ENCODE measurements around the gene EPB41L4A. TPM values are rescaled to one million over a fixed set of nuclear protein-coding genes. Genes with fewer than 3 reads are reported as not detected.

EPB41L4A gene
- total RNA-seq, 1 donor from 2014 or later, result 2.7 TPM

DNA sequence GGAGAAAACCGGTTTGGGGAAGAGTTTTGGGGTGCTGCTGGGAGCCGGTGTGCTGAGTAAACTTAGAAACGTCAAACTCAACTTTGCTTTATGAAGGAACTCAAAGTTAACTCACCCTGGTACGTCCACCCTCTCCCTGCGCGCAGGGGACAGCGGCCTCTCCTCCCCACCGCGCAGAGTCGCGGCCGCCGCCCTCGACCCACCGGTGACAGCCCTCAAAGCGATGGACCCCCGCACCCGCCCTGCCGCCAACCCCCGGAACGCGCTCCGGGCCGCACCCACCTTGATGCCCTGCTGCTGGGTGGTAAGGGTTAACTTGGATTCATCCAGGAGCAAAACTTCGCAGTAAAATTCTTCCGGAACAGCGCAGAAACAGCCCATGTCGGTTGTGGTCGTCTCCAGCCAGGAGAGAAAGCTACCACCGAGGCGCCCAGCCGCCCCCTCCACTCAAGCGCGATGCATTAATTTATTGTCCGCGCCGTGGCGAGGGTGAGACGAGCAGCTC lies 366 bp downstream of the EPB41L4A start:
- Mint-ChIP-seq H3K4me1 (ENCODE audit: unreplicated experiment) (peaks cover 14% of the 10 kb centered on the region), H3K27ac (ENCODE audit: unreplicated experiment) (no peak overlapping the region), H3K27me3 (ENCODE audit: unreplicated experiment) (peaks cover 37% of the 10 kb centered on the region), H3K9me3 (ENCODE audit: unreplicated experiment) (no peaks in the 10 kb centered on the region), H3K4me3 (ENCODE audit: unreplicated experiment) (peak overlapping the region; percentile 76), H3K36me3 (ENCODE audit: unreplicated experiment) (no peaks in the 10 kb centered on the region)
- TF ChIP-seq CTCF (IDR thresholded peaks at IDR 0.05), result no peak
- DNase-seq (ENCODE audit: extremely low spot score, unreplicated experiment), result no peak

- Mint-ChIP-seq H3K27me3 (ENCODE audit: unreplicated experiment) (peaks cover 31% of the 10 kb centered on the region), H3K36me3 (ENCODE audit: unreplicated experiment) (no peaks in the 10 kb centered on the region), H3K27ac (ENCODE audit: unreplicated experiment) (no peak overlapping the region), H3K9me3 (ENCODE audit: unreplicated experiment) (no peaks in the 10 kb centered on the region), H3K4me3 (ENCODE audit: unreplicated experiment) (peak overlapping the region; percentile 76), H3K4me1 (ENCODE audit: unreplicated experiment) (peaks cover 14% of the 10 kb centered on the region)
- no peak for DNase-seq (ENCODE audit: extremely low spot score, unreplicated experiment)
- TF ChIP-seq CTCF (IDR thresholded peaks at IDR 0.05), result no peak
Observed at GRCh38 chr5:112417931-112418658, 982 bp downstream of the EPB41L4A start.

DNA sequence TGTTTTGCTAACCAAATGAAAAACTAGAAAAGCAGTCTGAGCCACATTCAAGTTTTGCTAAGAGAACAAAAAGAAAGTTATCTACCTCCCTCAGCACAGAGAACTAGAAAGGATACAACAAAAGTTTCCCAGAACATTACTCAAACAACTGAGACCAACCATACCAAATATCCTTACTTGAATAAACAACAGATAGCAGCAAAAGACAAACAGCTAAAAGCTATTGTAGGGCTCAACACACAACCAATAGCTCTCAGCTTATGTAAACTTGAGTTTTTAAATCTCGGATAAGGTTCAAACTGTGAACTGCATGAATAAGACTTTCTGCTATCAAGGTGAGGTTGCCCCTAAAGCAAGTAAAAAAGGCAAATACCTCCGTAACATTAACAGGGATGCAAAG lies 3.5 kb downstream of the EPB41L4A start:
- no peak overlapping the region for H3K27ac Mint-ChIP-seq (ENCODE audit: unreplicated experiment)
- no peak overlapping the region for H3K4me3 Mint-ChIP-seq (ENCODE audit: unreplicated experiment)
- peaks cover 14% of the 10 kb centered on the region for H3K4me1 Mint-ChIP-seq (ENCODE audit: unreplicated experiment)
- no peak for TF ChIP-seq CTCF (IDR thresholded peaks at IDR 0.05)
- peaks cover 14% of the 10 kb centered on the region for H3K27me3 Mint-ChIP-seq (ENCODE audit: unreplicated experiment)
- no peaks in the 10 kb centered on the region for H3K36me3 Mint-ChIP-seq (ENCODE audit: unreplicated experiment)
- no peaks in the 10 kb centered on the region for H3K9me3 Mint-ChIP-seq (ENCODE audit: unreplicated experiment)
- DNase-seq (ENCODE audit: extremely low spot score, unreplicated experiment), result no peak

GRCh38 chr5:112413611-112414010 lies 5.5 kb downstream of the EPB41L4A start:
- Mint-ChIP-seq H3K36me3 (ENCODE audit: unreplicated experiment) (no peaks in the 10 kb centered on the region), H3K4me3 (ENCODE audit: unreplicated experiment) (no peak overlapping the region), H3K27ac (ENCODE audit: unreplicated experiment) (no peak overlapping the region), H3K9me3 (ENCODE audit: unreplicated experiment) (no peaks in the 10 kb centered on the region), H3K27me3 (ENCODE audit: unreplicated experiment) (peaks cover 13% of the 10 kb centered on the region), H3K4me1 (ENCODE audit: unreplicated experiment) (peaks cover 10% of the 10 kb centered on the region)
- TF ChIP-seq CTCF (IDR thresholded peaks at IDR 0.05), result no peak
- no peak for DNase-seq (ENCODE audit: extremely low spot score, unreplicated experiment)

GRCh38 chr5:112412346-112412745 lies 6.7 kb downstream of the EPB41L4A start:
- no peak overlapping the region for H3K4me3 Mint-ChIP-seq (ENCODE audit: unreplicated experiment)
- no peak overlapping the region for H3K27ac Mint-ChIP-seq (ENCODE audit: unreplicated experiment)
- H3K4me1 Mint-ChIP-seq (ENCODE audit: unreplicated experiment), result no peaks in the 10 kb centered on the region
- no peak for DNase-seq (ENCODE audit: extremely low spot score, unreplicated experiment)
- H3K9me3 Mint-ChIP-seq (ENCODE audit: unreplicated experiment), result no peaks in the 10 kb centered on the region
- H3K36me3 Mint-ChIP-seq (ENCODE audit: unreplicated experiment), result no peaks in the 10 kb centered on the region
- H3K27me3 Mint-ChIP-seq (ENCODE audit: unreplicated experiment), result peaks cover 6% of the 10 kb centered on the region
- no peak for TF ChIP-seq CTCF (IDR thresholded peaks at IDR 0.05)

Data from osteocyte (in vitro differentiated cells).